Right renal pelvis (tissue), 4 donors: ENCODE results near the gene FAM32A. TPM values are rescaled to one million over a fixed set of nuclear protein-coding genes. Genes with fewer than 3 reads are reported as not detected.
"Not testable (repeated sequence)": the region's sequence is repeated elsewhere in the genome, so short reads cannot be mapped to it uniquely, and the experiment has no call there.

Experiments
- DNase-seq, 4 donors: peaks; one replicate each; pipeline ENCODE4 v3.0.0-alpha.2; 2013; ENCODE audit warnings: low read depth in 4 of 4, low spot score in 3 of 4, missing footprints in 1 of 4
- polyA plus RNA-seq, 4 donors: library from polyadenylated mRNA; unstranded; fragments of 120-200 nt; gene quantifications; one replicate each; pipeline ENCODE4 v1.2.1, GENCODE V29; 2013; ENCODE audit not compliant: insufficient read length in 4 of 4

Gene FAM32A
- polyA plus RNA-seq, 4 donors, result 117 to 128 (median 120) TPM

DNA sequence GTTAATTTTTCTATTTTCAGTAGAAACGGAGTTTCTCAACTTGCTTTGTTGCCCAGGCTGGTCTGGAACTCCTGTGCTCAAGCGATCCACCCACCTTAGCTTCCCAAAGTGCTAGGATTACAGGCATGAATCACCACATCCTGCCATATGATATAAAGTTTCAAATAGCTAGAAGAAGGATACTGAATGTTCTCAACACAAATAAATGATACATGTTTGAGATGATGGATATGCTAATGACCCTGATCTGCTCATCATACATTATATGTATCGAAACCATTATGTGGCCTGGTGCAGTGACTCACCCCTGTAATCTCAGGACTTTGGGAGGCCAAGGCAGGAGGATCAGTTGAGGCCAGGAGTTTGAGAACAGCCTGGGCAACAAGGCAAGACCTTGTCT, 23.4 kb upstream of the FAM32A start:
- no peak for DNase-seq

DNA sequence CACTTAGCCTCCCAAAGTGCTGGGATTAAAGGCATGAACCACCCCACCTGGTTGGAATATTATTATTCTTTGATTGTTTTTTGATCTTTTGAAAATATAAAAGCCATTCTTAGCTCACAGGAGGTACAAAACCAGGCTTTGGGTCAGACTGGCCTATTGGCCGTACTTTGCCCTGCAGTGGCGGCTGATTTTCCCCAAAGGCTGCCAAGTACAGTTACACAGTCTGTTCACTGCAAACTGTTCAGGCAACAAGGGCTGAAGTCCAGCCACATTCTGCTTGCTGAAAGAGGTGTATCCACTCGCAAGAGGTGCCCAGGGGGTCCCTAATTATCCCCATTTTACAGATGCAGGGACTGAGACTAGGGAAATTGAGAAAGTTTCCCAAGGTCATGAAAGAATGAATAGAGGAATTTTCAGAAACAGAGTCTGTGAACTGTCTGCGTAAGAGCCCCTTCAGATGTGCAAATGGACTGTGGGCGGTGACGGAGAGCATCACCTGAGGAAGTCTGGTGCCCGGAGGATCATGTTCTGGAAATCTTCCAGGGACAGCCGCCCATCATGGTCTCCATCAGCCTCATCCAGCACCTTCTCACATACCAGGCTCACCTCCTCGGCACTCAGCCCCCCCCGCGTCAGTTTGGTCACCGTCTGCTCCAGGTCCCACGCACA, 20.9 kb upstream of the FAM32A start:
- DNase-seq, result no peak

DNA sequence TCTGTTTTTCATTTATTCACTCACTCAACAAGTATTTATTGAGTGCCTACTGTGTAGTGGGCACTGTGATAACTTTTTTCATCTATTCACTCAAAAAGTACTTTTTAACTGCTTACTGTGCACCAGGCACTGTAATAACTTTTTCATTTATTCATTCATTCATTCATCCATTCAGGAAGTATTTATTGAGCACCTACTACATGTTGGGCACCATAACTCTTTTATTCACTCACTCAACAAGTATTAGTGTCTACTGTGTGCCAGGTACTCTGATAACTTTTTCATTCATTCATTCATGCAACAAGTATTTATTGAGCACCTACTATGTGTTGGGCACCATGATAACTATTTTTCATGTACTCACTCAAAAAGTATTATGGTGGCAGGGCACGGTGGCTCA, 18.8 kb upstream of the FAM32A start:
- no peak for DNase-seq

DNA sequence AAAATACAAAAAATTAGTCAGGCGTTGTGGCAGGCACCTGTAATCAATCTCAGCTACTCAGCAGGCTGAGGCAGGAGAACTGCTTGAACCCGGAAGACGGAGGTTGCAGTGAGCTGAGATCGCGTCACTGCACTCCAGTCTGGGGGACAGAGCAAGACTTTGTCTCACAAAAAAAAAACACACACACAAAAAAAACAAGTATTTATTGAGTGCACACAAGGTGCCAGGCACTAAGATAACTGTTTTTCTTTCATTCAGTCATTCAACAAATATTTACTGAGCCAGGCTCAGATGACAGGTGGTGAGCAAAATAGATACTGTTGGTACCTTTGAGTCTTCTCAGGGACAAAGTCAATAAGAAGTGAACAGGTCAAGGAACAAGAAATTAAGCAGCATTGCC, 18.2 kb upstream of the FAM32A start:
- DNase-seq, result no peak

DNA sequence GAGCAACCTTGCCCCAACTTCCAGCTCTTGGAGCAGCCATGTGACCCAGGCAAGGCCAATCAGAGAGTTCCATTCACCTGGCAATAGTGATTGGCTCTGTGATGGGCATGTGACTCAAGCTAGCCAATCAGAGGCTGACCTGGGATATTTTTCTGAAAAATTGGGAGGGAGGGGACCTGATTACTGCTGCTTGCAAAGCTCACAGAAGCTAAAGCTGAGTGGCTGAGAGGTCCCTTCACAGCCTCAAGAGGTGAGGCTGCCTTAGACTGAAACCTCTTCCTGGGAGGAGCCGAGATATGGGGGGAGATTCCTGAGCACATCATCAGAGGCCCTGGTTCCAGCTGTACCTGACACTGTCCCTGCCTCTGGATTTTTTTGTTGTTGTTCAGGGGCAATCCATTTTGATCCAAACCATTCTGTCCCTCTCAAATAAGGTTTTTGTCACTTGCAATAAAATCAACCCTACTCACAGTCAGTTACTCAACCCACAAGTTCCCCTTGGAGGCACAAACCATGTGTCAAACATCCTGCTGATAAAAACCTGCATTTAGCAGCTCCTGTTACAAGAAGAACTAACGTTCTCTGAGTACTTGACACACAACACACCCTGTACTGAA, 16.6 kb upstream of the FAM32A start:
- no peak for DNase-seq

DNA sequence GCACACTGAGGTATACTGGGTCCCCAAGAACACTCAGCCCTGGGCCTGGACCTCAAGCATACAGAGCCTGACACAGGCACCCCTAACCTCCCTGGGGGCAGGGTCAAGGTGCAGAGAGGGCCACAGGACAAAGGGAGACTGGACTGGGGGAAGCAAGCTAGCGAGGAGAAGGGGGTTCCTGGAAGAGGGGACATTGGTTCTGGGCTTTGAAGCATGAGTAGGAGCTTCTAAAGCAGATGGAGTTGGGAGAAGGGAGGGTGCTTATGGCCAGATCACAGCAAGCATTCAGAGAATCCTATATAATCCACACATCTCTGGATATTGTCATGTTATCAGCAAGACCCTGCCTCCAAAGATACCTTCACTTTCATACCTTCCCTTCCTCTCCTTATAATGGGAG, 15.1 kb upstream of the FAM32A start:
- no peak for DNase-seq

DNA sequence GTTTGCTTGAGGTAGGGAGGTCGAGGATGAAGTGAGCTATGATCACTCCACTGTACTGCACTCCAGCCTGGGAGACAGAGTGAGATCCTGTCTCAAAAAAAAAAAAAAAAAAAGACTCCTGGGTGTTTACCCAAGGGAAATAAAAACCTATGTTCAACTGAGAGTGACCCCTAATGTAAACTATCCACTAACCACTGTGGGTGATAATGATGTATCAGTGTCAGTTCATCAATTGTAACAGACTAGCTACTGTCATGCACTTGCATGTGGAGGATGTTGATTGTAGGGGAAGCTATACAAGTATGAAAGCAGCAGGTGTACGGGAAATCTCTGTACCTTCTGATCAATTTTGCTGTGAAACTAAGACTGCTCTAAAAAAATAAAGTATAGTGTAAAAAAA, 9.3 kb upstream of the FAM32A start:
- no peak for DNase-seq

DNA sequence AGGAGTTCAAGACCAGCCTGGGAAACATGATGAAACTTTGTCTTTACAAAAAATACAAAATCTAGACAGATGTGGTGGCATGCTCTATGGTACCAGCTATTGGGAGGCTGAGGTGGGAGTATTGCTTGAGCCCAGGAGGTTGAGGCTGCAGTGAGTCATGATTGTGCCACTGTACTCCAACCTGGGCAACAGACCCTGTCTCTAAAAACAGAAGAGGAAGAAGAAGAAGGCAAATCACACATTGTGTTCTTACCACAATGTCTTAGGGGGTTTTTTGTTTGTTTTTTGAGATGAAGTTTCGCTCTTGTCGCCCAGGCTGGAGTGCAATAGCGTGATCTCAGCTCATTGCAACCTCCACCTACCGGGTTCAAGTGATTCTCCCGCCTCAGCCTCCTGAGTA, 6.3 kb upstream of the FAM32A start:
- DNase-seq, result not testable (repeated sequence)

DNA sequence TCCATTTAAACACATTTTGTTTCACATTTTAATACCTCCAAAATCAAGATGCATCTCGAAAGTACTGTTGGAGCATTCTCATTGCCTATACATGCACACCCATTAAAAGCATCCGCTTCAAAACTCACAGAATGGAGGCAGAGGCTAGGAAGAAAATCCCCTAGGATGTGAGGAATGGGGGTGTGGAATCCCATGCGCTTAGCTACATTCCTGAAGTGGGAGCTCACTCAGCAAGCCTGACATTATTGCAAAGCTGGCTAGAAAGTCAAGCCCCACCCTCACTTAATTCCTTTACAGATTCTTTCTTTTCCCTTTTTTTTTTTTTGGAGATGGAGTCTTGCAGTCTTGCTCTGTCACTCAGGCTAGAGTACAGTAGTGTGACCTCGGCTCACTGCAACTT, 4.6 kb upstream of the FAM32A start:
- no peak for DNase-seq

DNA sequence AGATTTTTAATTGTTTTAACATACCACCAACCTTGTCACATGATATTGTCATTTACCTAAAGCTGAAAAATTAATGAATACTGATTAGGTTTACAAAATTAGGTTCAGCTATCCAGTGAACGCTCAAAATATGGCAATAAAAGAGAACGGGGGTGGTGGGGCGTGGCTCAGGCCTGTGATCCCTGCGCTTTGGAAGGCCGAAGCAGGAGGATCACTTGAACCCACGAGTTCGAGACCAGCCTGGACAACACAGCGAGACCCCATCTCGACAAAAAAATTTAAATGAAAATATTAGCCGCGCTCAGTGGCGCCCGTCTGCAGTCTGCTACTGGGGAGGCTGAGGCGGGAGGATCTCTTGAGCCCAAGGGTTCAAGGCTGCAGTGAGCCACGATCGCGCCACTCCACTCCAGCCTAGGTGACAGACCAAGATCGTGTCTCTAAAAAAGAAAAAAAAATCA, 516 bp upstream of the FAM32A start:
- peak in 1 of 4 donors; percentile 2 for DNase-seq

DNA sequence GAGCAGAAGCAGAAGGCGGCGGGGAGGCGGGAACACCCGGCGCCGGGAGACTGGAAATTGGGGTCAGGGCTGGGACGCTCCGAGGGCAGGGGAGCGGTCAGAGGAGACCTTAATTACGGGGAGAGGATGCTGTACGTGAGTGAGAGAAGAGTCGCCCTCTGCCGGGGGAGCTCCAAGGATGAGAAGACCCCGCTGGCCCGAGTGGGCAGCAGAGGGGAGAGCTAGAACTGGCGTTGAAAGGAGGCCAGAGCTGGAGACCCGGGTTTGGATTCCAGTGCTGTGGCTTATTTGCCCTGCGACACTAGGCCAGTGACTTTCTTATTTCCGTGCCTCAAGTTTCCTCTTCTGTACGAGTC, 536 bp downstream of the FAM32A start:
- peak in 3 of 4 donors; percentile 15 to 25 (median 22) for DNase-seq

DNA sequence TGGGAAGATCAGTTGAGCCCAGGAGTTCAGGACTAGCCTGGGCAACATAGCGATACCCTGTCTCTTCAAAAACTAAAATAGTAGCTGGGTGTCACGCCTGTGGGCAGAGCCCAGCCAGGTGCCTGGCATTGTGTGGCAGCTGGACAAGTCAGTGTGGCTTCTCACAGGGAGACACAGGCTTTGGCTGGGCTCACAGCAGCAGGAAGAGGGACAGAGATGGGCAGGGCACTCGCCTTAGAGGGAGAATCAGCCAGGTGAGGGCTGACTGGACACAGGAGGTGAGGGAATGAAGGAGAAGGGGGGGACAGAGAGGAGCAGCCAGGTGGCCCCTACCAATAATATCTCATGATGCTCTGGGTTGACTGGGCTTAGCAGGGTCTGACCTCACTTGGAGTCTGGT, 3.3 kb downstream of the FAM32A start:
- DNase-seq, result no peak

DNA sequence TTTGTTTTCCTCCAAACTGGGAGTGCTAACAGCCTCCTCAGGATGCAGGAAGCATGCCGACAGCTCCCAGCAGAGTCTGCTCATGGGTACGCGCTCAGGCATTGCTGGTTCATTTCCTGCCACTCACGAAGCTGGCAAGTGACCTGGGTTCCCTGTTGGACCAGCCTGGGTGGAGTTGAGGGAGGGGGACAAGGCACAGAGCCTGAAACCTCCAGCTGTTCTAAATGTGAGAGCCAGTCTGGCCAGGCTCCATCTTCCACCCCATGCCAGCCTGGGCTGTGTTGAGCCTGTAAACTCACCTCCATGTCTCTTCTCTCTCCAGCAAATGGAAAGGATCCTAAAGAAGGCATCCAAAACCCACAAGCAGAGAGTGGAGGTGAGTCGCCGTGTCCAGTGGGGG, 5.0 kb downstream of the FAM32A start:
- no peak for DNase-seq

DNA sequence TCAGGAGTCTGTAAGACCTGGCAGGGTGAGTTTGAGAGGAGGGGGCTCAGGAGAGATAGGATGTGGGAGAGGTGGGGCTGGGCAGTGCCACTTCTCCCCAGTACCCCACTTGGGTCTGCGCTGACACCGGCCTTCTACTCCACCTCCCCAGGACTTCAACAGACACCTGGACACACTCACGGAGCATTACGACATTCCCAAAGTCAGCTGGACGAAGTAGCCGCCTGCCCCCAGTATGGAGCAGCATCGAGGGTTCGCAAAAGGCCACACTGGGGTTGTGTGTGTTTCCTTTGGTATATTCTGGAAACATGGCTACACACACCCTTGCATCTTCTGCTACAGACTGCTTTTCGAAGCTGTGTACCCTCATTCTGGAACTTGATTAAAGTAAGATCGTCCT, 5.5 kb downstream of the FAM32A start:
- no peak for DNase-seq

DNA sequence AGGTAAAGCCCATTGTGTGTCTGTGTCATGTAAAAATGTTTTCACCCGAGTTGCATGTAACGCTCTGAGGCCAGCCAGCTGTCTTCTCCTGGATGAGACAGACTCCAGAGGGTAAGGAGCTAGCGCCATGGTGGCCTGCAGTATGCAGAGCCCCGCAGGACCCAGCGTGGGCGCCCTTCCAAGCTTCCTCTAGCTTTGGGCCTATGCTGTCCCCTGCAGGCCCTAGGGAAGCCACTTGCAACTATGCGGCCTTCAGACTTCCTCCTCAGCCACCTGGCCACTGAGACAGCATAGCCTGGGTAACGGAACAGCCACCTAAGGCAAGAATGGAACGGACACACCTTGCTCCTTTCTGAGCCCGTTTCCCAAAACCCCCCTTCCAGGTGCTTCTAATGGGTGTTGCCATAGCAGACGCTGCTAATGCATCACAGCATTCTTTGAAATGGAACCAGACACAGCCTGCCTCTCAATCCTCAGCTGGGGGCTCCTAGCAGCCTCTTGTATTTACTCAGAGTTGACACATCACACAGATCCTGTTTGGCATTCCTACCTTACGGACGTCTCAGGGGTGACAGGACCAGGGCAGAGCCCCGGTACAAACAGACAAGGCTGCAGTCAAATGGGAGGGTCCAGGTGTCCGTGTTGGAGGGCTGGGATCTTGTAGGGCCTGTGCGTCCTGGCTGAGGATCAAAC, 6.2 kb downstream of the FAM32A start:
- no peak for DNase-seq

DNA sequence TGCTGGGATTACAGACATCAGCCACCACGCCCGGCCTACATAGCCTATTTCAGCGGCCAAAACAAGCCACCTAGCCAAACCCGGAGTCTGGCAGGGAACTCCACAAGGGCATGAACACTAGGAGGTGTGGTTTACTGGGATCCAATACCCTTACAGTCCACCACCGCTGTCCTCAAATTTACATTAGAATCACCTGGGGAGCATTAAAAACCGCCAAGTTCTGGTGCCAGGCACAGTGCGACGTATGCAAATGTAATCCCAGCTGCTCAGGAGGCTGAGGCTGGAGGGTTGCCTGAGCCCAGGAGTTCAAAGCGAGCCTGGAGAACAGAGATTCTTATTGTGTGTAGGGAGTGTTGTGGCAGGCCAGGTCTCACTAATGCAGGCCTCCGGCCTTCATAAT, 8.3 kb downstream of the FAM32A start:
- DNase-seq, result no peak

DNA sequence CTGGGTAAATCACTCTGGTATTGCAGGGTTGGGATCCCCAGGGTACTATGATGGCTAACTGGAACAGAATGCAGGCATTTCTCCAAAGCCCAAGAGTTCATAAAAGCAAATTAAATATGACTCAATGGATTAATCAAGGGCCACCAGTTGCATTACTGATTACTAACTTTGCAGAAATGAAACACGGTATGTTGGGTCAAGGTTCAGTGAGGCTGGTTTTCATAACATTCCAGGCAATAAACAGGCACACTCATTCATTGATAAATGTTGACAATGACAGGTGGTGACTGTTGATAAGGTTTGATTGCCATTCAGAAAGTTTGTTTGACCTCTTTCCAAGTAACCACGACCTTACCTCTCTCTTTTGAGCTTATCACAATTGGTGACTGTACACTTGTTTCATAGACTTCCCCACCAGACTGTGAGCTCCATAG, 12.0 kb downstream of the FAM32A start:
- DNase-seq, result no peak

DNA sequence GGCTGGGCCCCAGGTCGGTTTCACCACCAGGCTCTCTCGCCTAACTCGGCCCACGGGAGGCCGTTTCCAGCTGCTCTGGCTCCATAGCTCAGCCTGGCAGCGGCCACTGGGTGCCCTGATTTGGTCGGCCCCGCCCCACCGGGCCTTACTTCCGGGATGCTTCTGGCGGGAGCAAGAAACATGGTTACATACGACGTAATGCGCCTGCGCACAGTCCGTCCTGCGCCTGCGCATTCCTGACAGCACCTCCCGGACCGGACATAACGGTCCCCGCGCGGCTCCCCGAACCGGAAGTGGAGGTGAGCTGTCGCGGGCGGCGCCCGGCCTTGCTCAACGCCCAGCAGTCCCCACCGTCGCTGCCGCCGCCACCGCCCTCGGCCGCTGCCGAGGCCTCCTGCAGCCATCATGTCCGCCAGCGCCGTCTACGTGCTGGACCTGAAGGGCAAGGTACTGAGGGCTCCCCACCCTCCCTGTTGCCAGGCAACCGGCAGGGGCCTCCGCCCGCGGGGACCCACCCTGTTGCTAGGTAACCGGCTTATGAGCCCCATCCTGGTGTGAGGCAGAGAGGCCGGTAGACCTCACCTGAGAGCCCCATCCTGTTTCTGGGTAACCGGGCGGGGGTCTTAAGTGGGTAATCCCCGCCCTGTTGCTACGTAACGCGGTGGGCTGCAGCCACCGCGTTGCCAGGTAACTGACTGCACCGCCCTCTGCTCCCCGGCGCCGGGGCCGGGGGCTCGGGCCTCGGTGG, 12.6 kb downstream of the FAM32A start, which contains the start of gene AP1M1:
Gene AP1M1 (plus strand): TSS at position 290 of the 748 bp plus-strand sequence. CDS start 116 bp downstream, at position 406.
- DNase-seq, result peak; percentile 92 to 96 (median 94)

DNA sequence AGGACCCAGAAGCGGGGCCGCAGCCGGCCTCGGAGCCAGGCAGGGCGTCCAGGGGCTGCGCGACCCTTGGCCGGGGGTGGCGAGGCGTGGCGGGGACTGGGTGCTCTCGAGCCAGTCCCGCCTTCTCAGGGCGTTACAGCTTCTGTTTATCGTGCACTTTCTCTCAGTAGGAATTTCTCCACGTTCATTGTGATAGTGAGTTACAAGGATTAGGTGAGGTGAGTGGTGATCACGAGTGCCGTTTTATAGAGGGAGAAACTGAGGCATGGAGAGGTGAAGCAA, 13.1 kb downstream of the FAM32A start:
- no peak for DNase-seq

DNA sequence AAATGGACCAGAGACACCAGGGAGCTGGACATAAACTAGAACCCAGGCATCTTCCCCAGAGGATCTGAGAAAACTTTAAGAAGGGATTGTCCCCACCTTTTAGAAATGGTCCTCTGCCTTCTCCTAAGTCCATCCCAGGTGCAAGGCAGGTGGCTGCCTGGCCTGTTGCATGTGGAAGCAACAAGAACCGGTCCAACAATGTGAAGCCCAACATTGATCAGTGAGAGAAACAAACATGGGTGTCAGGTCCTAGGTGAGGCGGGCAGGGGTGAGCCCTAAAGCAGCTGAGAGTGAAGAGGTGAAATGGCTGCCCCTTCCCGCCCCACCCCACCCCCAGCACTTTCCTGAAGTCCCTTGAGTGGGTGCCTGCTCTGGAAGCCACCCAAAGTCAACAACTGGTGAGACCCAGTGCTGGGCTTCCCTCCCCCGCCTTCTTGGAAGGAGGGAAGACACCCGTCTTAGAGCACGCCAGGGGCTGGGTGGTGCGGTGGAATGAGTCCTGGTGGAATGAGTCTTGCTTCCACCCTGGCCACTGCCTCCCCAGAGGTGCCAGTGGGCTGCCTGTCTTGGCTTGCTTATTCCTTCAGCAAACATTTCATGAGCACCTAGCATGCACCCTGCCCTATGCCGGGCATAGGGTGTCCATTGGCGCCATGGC, 14.2 kb downstream of the FAM32A start:
- DNase-seq, result no peak
